ENCODE data around the gene PLCH2. TPM values are rescaled to one million over a fixed set of nuclear protein-coding genes. Genes with fewer than 3 reads are reported as not detected.

PLCH2 gene
- total and polyA plus RNA-seq, 9 of the 15 experiments (the other 6 are each of a cell fraction or from before 2014, with no cell fraction given), result 0.16 TPM; not detected in 8

- TF ChIP-seq RBM25 (IDR thresholded peaks at IDR 0.05; ENCODE audit: low read depth, low read length, severe bottlenecking) (peak; percentile 97), KDM1A (IDR thresholded peaks at IDR 0.05) (peak; percentile 90 to 97; a peak in 3 of 4 replicates), ZNF143 (CRISPR knock-in tag; IDR thresholded peaks at IDR 0.05) (no peak), IRF2 (CRISPR knock-in tag; IDR thresholded peaks at IDR 0.05) (peak; percentile 56; the same call in 1 of the 2 replicates), MAZ (CRISPR knock-in tag; conservative IDR thresholded peaks at IDR 0.05 in 1 of 2, IDR thresholded peaks at IDR 0.05 in 1 of 2) (peak; percentile 91 to 93), HDAC1 (IDR thresholded peaks at IDR 0.05) (peak in 1 of 2 experiments; percentile 54; a peak in 1 of 4 replicates), REST (IDR thresholded peaks at IDR 0.05; ENCODE audit: borderline replicate concordance) (peak; percentile 95), REST (CRISPR knock-in tag; IDR thresholded peaks at IDR 0.05; ENCODE audit: low read depth) (0 out of 2 replicates have a peak, but pooled peaks have one; percentile 24), FOXK2 (conservative IDR thresholded peaks at IDR 0.05 in 1 of 2, IDR thresholded peaks at IDR 0.05 in 1 of 2; ENCODE audit: low read depth in 2 of 2) (peak; percentile 36 to 50; a peak in 3 of 4 replicates), KLF13 (tag; IDR thresholded peaks at IDR 0.05; ENCODE audit: borderline replicate concordance, low read depth) (0 out of 2 replicates have a peak, but pooled peaks have one; percentile 11), SMARCA5 (IDR thresholded peaks at IDR 0.05) (peak; percentile 96), HNRNPL (IDR thresholded peaks at IDR 0.05; ENCODE audit: low read depth, low read length) (peak; percentile 89), MTA2 (IDR thresholded peaks at IDR 0.05; ENCODE audit: low read depth) (0 out of 2 replicates have a peak, but pooled peaks have one; percentile 3), CHD1 (IDR thresholded peaks at IDR 0.05; ENCODE audit: low read length) (peak; percentile 84), DEAF1 (CRISPR knock-in tag; IDR thresholded peaks at IDR 0.05) (no peak), GABPB1 (CRISPR knock-in tag; IDR thresholded peaks at IDR 0.05) (0 out of 2 replicates have a peak, but pooled peaks have one; percentile 10), SAP30 (IDR thresholded peaks at IDR 0.05; ENCODE audit: borderline replicate concordance, insufficient read depth, low read depth, low read length, poor library complexity, severe bottlenecking) (peak; percentile 45), ZBTB8A (IDR thresholded peaks at IDR 0.05; ENCODE audit: partially characterized antibody) (no peak), STAT5B (CRISPR knock-in tag; IDR thresholded peaks at IDR 0.05) (no peak)
Observed at GRCh38 chr1:2546515-2547209, 70.6 kb downstream of the PLCH2 start (continued).
